Fibroblast of lung (primary cell): ENCODE results near the gene COL6A2. TPM values are rescaled to one million over a fixed set of nuclear protein-coding genes. Genes with fewer than 3 reads are reported as not detected.
"Not testable (repeated sequence)": the region's sequence is repeated elsewhere in the genome, so short reads cannot be mapped to it uniquely, and the experiment has no call there.

ENCODE experiments used
- DNase-seq, 2 donors: peaks; one replicate each; pipeline versions ENCODE4 v3.0.0 to v3.0.0-alpha.2; 2010; ENCODE audit warnings: low read depth in 2 of 2
- H2AFZ ChIP-seq: 2 replicates; pipeline ENCODE4 v1.5.1; 2012; ENCODE audit warnings: low read length, control low read depth, inconsistent platforms
- H3K27ac ChIP-seq: 2 replicates; pipeline ENCODE4 v1.5.1; 2011; ENCODE audit warnings: low read length, control low read depth; ENCODE audit not compliant: insufficient read depth
- H3K27me3 ChIP-seq: 2 replicates; pipeline ENCODE4 v1.5.1; 2011; ENCODE audit warnings: mild to moderate bottlenecking, low read length; ENCODE audit not compliant: control insufficient read depth, insufficient read depth
- H3K36me3 ChIP-seq: 2 replicates; pipeline ENCODE4 v1.5.1; 2011; ENCODE audit warnings: low read length; ENCODE audit not compliant: control insufficient read depth, insufficient read depth
- H3K4me1 ChIP-seq: 2 replicates; pipeline ENCODE4 v1.5.1; 2011; ENCODE audit warnings: low read length; ENCODE audit not compliant: control insufficient read depth, insufficient read depth; ENCODE audit errors: extremely low read depth
- H3K4me2 ChIP-seq: 2 replicates; pipeline ENCODE4 v1.5.1; 2011; ENCODE audit warnings: low read length, control low read depth; ENCODE audit not compliant: insufficient read depth; ENCODE audit errors: extremely low read depth
- H3K4me3 ChIP-seq, 4 experiments: fragments of 200-600 bp in 1 of 4; sonication (generic) in 1 of 4; replicated peaks in 1 of 4; 2 replicates each; pipeline ENCODE4 v1.5.1; 2011 to 2016; ENCODE audit warnings: low read length in 4 of 4, low read depth in 3 of 4, mild to moderate bottlenecking in 3 of 4, control low read depth in 2 of 4, inconsistent platforms in 1 of 4, mixed read lengths in 1 of 4; ENCODE audit not compliant: insufficient read depth in 1 of 4; ENCODE audit errors: control extremely low read depth in 1 of 4
- H3K79me2 ChIP-seq: 2 replicates; pipeline ENCODE4 v1.5.1; 2012; ENCODE audit warnings: mild to moderate bottlenecking, low read length, inconsistent platforms; ENCODE audit not compliant: control insufficient read depth, insufficient read depth
- H3K9ac ChIP-seq: 2 replicates; pipeline ENCODE4 v1.5.1; 2011; ENCODE audit warnings: mild to moderate bottlenecking, low read length, control low read depth; ENCODE audit not compliant: insufficient read depth
- H3K9me3 ChIP-seq: 2 replicates; pipeline ENCODE4 v1.5.1; 2012; ENCODE audit warnings: low read depth, low read length; ENCODE audit not compliant: control insufficient read depth, insufficient read depth
- H4K20me1 ChIP-seq: 2 replicates; pipeline ENCODE4 v1.5.1; 2011; ENCODE audit warnings: low read length; ENCODE audit not compliant: control insufficient read depth, insufficient read depth; ENCODE audit errors: extremely low read depth
- CTCF ChIP-seq, 2 donors: IDR thresholded peaks in 1 of 2; conservative IDR thresholded peaks in 1 of 2; 1 replicate in 1 of 2; 2 replicates in 1 of 2; pipeline ENCODE4 v1.5.1; 2011 to 2012; ENCODE audit warnings: low read length in 2 of 2, control low read depth in 1 of 2, inconsistent platforms in 1 of 2, low read depth in 1 of 2, mild to moderate bottlenecking in 1 of 2
- EZH2 ChIP-seq: IDR thresholded peaks from 2 replicates; pipeline ENCODE4 v1.5.1; 2012; ENCODE audit warnings: low read length, control low read depth, mild to moderate bottlenecking; ENCODE audit errors: missing control alignments
- polyA plus RNA-seq, 2 donors: library from polyadenylated mRNA; depleted of rRNA in 1 of 2; stranded (reverse) in 1 of 2; unstranded in 1 of 2; fragments of >200 nt; gene quantifications; 2 replicates each; pipeline ENCODE4 v1.2.1, GENCODE V29; 2011 to 2012; ENCODE audit warnings: missing spikeins in 1 of 2
- total RNA-seq: library from RNA; depleted of rRNA; stranded (reverse); fragments of >200 nt; gene quantifications from 2 replicates; pipeline ENCODE4 v1.2.1, GENCODE V29; 2014

Gene COL6A2
- total and polyA plus RNA-seq, 2 donors (not counting 1 experiment from before 2014, with no cell fraction given), result 702 to 782 TPM

GRCh38 chr21:46168659-46169386 lies 70.9 kb downstream of the COL6A2 start:
- Histone ChIP-seq H3K4me2 (no peak overlapping the region), H3K4me3 (no peak overlapping the region), H4K20me1 (no peaks in the 10 kb centered on the region), H3K9me3 (no peaks in the 10 kb centered on the region), H3K36me3 (no peaks in the 10 kb centered on the region), H3K9ac (no peak overlapping the region), H3K4me1 (no peaks in the 10 kb centered on the region), H3K79me2 (no peaks in the 10 kb centered on the region), H3K27ac (no peak overlapping the region), H2AFZ (no peak overlapping the region), H3K27me3 (no peaks in the 10 kb centered on the region)
- TF ChIP-seq CTCF (conservative IDR thresholded peaks at IDR 0.05 in 1 of 2, IDR thresholded peaks at IDR 0.05 in 1 of 2; ENCODE audit: low read depth in 1 of 2, low read length in 2 of 2), result no peak
- no peak for TF ChIP-seq EZH2
- no peak for DNase-seq

GRCh38 chr21:46170436-46171193 lies 72.7 kb downstream of the COL6A2 start:
- H3K4me3 ChIP-seq, result not testable (repeated sequence)

GRCh38 chr21:46171585-46171984 lies 73.7 kb downstream of the COL6A2 start:
- Histone ChIP-seq H3K79me2 (no peaks in the 10 kb centered on the region), H3K4me1 (no peaks in the 10 kb centered on the region), H3K4me2 (no peak overlapping the region), H3K9ac (no peak overlapping the region), H3K4me3 (no peak overlapping the region), H2AFZ (no peak overlapping the region), H3K36me3 (no peaks in the 10 kb centered on the region), H3K27ac (no peak overlapping the region), H3K9me3 (no peaks in the 10 kb centered on the region), H4K20me1 (no peaks in the 10 kb centered on the region), H3K27me3 (no peaks in the 10 kb centered on the region)
- TF ChIP-seq CTCF (conservative IDR thresholded peaks at IDR 0.05 in 1 of 2, IDR thresholded peaks at IDR 0.05 in 1 of 2; ENCODE audit: low read depth in 1 of 2, low read length in 2 of 2) (no peak), EZH2 (no peak)
- no peak for DNase-seq

More at GRCh38 chr21:46170436-46171193, 72.7 kb downstream of the COL6A2 start:
- not testable (repeated sequence) for DNase-seq, H3K4me1 ChIP-seq, H3K27me3 ChIP-seq, H3K79me2 ChIP-seq, H3K4me2 ChIP-seq, H4K20me1 ChIP-seq, H3K36me3 ChIP-seq, H3K9ac ChIP-seq, H2AFZ ChIP-seq, H3K9me3 ChIP-seq, H3K27ac ChIP-seq
